Retinal pigment epithelial cell (primary cell): ENCODE results near the gene NUAK1.

ENCODE experiments used
- DNase-seq: peaks from one replicate; pipeline ENCODE4 v3.0.0-alpha.2; 2010; ENCODE audit warnings: low read depth
- H3K4me3 ChIP-seq: 2 replicates; pipeline ENCODE4 v1.5.1; 2011; ENCODE audit warnings: mild to moderate bottlenecking, low read length, control low read depth, moderate library complexity
- TF ChIP-seq, protein P1 (sequence below): conservative IDR thresholded peaks from 2 replicates; pipeline ENCODE4 v1.5.1; 2011; ENCODE audit warnings: low read depth, low read length, control low read depth, inconsistent platforms

NUAK1 gene

GRCh38 chr12:106123110-106123509 is 15.6 kb downstream of the NUAK1 start:
- TF ChIP-seq, protein P1, sequence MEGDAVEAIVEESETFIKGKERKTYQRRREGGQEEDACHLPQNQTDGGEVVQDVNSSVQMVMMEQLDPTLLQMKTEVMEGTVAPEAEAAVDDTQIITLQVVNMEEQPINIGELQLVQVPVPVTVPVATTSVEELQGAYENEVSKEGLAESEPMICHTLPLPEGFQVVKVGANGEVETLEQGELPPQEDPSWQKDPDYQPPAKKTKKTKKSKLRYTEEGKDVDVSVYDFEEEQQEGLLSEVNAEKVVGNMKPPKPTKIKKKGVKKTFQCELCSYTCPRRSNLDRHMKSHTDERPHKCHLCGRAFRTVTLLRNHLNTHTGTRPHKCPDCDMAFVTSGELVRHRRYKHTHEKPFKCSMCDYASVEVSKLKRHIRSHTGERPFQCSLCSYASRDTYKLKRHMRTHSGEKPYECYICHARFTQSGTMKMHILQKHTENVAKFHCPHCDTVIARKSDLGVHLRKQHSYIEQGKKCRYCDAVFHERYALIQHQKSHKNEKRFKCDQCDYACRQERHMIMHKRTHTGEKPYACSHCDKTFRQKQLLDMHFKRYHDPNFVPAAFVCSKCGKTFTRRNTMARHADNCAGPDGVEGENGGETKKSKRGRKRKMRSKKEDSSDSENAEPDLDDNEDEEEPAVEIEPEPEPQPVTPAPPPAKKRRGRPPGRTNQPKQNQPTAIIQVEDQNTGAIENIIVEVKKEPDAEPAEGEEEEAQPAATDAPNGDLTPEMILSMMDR = no peak
- H3K4me3 ChIP-seq = no peak overlapping the region

DNA sequence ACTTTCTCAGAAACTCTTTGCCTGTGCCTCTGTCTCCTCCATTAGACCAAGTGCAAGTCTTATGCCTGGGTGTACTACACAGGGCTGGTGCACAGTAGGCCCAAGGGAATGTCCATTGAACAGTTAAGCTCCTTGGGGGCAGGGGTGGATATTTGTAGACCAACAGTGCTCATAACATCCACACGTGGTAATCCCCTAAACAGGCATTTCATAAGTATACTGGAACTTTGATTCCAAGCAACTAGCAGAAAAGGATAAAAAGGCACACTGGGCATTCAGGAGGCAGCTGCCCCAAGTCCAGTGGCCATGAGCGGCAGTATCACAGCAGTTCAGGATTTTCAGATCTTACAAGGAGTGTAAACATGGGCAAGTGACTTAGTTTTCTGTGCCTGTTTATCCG is 16.8 kb downstream of the NUAK1 start:
- no peak for DNase-seq
- TF ChIP-seq, protein P1 = no peak
- no peak overlapping the region for H3K4me3 ChIP-seq

More at GRCh38 chr12:106123110-106123509, 15.6 kb downstream of the NUAK1 start:
- no peak for DNase-seq

DNA sequence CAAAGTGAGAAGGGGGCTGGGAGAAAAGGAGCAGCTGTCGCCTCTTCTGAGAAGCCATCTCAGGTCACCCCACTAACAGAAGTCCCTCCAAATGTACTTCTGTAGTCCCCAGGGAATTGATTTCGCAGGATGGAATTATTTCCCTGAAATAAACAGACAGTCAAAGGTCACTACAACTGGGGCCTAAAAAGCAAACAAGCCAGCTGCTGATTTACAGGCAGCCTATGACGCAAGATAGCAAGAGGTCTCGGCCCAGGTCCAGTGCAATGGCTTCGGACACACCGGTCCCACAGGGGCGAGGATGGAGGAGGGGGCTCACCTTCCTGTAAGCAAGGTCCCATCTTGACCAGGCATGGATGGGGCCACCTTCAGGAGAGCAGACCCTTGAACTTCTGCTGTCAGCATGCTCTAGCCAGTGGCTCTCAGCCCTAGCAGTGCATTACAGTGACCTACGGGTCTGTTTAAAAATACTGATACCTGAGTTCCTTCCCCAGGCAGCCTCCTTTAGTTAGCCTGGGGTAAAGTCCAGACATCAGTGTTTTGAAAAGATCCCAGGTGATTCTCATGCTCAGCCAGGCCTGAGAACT is 18.1 kb downstream of the NUAK1 start:
- no peak overlapping the region for H3K4me3 ChIP-seq
- TF ChIP-seq, protein P1 = no peak

GRCh38 chr12:106119301-106119700 is 19.5 kb downstream of the NUAK1 start:
- DNase-seq = no peak
- TF ChIP-seq, protein P1 = no peak
- no peak overlapping the region for H3K4me3 ChIP-seq

More for the DNA sequence above, 18.1 kb downstream of the NUAK1 start:
- DNase-seq = no peak

DNA sequence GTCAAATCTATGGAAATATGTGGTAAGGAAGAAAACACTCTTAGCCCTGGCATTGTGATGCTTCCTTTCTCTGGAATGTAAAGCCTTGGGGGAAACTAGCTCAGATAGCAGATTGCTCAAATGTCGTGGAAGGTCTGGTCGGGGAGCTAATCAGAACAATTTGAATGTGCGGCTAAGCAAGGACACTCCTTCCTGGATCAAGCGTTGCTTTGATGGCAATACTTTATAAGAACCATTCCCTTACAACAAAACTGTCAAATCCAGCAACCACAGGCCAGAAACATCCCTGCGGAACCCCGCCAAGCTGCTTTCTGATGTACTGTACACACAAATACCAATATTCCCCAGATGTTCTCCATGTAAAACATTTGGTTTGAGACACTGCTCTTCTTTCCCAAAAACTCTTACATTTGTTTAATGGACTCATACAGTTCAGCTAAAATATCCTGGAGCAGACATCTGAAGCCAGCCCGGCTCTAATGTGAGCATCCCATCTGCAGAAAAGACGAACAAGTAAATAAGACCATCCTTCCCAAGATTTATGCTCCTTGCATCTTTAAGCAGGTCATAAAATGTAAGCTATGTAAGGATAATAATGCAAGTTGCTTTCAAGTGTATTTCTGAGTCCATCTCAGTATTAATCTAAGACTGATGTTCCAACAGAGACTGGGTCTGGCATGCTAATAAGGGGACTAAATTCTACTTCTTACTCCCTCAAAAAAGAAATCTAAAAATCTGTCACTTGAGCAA is 20.2 kb downstream of the NUAK1 start:
- TF ChIP-seq, protein P1 = no peak
- DNase-seq = no peak
- no peak overlapping the region for H3K4me3 ChIP-seq

DNA sequence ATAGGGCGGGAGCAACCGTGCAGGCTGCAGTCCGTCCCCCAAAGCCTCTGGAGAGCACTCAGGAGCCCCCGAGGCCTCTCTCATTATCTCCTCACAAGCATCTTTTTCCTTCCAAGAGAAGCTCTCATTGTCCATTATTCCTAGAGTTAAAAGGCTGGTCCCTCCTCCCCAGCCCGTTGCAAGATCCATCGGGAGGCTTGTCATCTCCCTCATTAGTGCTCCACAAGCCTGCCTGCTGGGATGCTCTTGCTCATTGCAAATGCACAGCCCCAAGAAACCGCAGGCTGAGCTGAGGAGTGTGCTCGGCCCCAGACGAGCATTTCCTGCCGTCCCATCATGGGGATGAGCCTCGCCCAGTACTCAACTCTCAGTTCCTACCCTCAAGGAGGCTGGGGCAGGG is 23.3 kb downstream of the NUAK1 start:
- TF ChIP-seq, protein P1 = no peak
- no peak for DNase-seq
- H3K4me3 ChIP-seq = no peak overlapping the region

DNA sequence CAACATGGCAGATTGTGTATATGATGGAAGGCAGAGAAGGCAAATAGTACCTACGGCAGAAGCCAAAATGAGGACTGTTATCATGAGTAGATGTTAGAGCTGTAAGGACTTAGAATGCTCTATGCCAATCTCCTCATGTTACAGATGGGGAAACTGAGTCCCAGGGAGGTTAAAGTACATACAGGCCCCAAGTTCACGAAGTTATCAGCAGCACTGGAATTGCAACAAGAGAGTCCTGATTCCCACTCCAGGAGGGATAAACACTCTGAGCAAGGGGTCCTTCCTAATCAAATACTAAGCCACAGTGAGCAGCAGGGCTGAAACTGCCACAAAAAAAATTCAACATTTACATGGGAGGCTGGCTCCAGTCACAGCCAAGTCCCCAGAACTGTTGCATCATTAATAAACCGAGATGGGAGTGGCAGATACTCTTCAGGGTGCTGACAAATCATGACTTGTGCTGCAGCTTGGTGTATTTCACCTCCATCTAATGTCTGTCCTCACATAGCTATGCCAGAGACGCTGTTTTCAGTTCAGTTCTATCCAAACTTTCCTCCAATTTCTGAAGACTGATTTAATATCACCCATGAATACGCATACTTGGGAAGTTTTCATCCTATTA is 24.2 kb downstream of the NUAK1 start:
- no peak overlapping the region for H3K4me3 ChIP-seq
- no peak for DNase-seq
- TF ChIP-seq, protein P1 = no peak
